Measurements from ENCODE around the gene MARK4. TPM values are rescaled to one million over a fixed set of nuclear protein-coding genes. Genes with fewer than 3 reads are reported as not detected.

Gene MARK4
- polyA plus RNA-seq, 2 of the 4 experiments (the other 2 are of a cell fraction) = 6.3 to 7.8 TPM

DNA sequence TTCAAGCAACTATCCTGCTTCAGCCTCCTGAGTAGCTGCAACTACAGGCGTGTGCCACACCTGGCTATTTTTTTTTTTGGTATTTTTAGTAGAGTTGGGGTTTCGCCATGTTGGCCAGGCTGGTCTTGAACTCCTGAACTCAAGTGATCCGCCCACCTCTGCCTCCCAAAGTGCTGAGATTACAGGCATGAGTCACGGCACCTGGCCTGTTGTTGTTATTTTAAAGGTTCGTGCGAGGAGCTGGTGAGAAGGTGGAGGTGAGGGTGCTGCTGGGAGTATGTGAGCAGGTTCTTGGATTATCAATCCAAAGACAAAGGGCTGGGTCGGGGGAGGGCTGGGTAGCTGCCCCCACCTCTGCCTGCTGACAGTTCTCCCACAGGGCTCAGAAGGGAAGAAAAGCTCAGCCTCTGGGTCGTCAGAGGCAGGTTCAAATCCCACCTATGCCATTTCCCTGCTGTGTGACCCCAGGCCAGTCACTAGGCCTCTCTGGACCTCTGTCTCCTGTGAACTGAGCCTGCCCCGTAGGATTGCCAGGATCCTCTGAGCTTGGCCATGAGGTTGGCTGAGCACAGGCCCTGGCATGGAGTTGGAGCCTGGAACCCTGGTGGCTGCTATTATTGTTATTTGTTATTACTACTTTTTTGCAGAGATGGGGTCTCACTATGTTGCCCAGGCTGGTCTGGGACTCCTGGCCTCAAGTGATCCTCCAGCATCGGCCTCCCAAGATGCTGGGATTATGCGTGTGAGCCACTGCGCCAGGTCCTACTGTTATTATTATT lies 70.1 kb downstream of the MARK4 start:
- ChIA-PET POLR2A (no interaction called here), CTCF (interaction anchor here (2.7 kb wide), 1 partner anchor 17 kb away, joined by 7 read pairs; no protein-coding TSS in a partner anchor)
- DNase-seq (ENCODE audit: low read depth in 1 of 2, low spot score in 1 of 2) = no peak

DNA sequence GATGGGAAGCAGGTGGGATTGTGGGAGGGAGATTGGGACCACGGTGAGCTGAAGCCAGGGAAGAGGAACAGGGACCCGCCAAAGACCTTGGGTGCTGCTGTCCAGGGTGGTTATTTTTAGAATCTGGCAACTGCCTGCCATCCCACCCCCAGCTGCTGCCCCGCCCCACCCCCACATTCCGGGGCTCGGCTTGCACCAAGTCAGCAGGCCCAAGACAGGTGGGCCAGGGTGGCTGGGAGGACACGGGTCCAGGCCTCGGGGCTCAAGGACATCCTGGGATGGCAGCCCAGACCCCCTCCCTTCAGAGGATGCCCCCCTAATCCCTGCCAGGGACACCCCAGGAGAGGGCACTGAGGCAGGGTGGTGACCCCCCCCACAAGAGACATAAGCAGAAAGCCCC lies 70.8 kb downstream of the MARK4 start:
- POLR2A ChIA-PET = no interaction called here
- CTCF ChIA-PET = interaction anchor here (2.7 kb wide), 1 partner anchor 16 kb away, joined by 7 read pairs; no protein-coding TSS in a partner anchor
- no peak for ATAC-seq
- TF ChIP-seq, protein P1, sequence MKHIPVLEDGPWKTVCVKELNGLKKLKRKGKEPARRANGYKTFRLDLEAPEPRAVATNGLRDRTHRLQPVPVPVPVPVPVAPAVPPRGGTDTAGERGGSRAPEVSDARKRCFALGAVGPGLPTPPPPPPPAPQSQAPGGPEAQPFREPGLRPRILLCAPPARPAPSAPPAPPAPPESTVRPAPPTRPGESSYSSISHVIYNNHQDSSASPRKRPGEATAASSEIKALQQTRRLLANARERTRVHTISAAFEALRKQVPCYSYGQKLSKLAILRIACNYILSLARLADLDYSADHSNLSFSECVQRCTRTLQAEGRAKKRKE (CRISPR knock-in tag; IDR thresholded peaks at IDR 0.05; ENCODE audit: low read depth) = no peak
- TF ChIP-seq, protein P2, sequence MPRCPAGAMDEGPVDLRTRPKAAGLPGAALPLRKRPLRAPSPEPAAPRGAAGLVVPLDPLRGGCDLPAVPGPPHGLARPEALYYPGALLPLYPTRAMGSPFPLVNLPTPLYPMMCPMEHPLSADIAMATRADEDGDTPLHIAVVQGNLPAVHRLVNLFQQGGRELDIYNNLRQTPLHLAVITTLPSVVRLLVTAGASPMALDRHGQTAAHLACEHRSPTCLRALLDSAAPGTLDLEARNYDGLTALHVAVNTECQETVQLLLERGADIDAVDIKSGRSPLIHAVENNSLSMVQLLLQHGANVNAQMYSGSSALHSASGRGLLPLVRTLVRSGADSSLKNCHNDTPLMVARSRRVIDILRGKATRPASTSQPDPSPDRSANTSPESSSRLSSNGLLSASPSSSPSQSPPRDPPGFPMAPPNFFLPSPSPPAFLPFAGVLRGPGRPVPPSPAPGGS (IDR thresholded peaks at IDR 0.05) = no peak
- TF ChIP-seq KDM1A (IDR thresholded peaks at IDR 0.05; ENCODE audit: low read depth) (no peak), TP53 (CRISPR knock-in tag; IDR thresholded peaks at IDR 0.05) (no peak), HOXB13 (CRISPR knock-in tag; IDR thresholded peaks at IDR 0.05; ENCODE audit: low read depth) (no peak), ZNF302 (CRISPR knock-in tag; IDR thresholded peaks at IDR 0.05) (no peak), FOSL2 (IDR thresholded peaks at IDR 0.05) (no peak), FOSL2 (CRISPR knock-in tag; IDR thresholded peaks at IDR 0.05) (no peak), ZFP36 (IDR thresholded peaks at IDR 0.05; ENCODE audit: borderline replicate concordance, partially characterized antibody) (no peak), ZC3H11A (IDR thresholded peaks at IDR 0.05) (no peak), EHF (CRISPR knock-in tag; IDR thresholded peaks at IDR 0.05) (no peak), EHMT2 (IDR thresholded peaks at IDR 0.05; ENCODE audit: low read depth) (no peak), JUNB (IDR thresholded peaks at IDR 0.05) (no peak), HEYL (CRISPR knock-in tag; IDR thresholded peaks at IDR 0.05) (no peak), CBX2 (IDR thresholded peaks at IDR 0.05; ENCODE audit: borderline replicate concordance, low read depth) (no peak), CBX8 (IDR thresholded peaks at IDR 0.05) (no peak), BHLHE40 (IDR thresholded peaks at IDR 0.05; ENCODE audit: low read depth, low read length) (no peak)
- TF ChIP-seq, protein P3, sequence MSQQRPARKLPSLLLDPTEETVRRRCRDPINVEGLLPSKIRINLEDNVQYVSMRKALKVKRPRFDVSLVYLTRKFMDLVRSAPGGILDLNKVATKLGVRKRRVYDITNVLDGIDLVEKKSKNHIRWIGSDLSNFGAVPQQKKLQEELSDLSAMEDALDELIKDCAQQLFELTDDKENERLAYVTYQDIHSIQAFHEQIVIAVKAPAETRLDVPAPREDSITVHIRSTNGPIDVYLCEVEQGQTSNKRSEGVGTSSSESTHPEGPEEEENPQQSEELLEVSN (IDR thresholded peaks at IDR 0.05; ENCODE audit: borderline replicate concordance, low read depth) = no peak
- H3K4me1 ChIP-seq = peaks cover 5% of the 10 kb centered on the region; the same call in 1 of the 3 replicates
- no peak overlapping the region for H3K27ac ChIP-seq
- no peak for DNase-seq (ENCODE audit: low read depth in 1 of 2, low spot score in 1 of 2)
- no peak overlapping the region for H3K4me3 ChIP-seq
- no peak for FAIRE-seq
- no peak overlapping the region for H3K4me2 ChIP-seq
- WGBS (ENCODE audit: missing lambda C conversion rate) = 56% methylated on average over 4 of the region's 7 CpGs
- H3K9me3 ChIP-seq = no peaks in the 10 kb centered on the region

More for the DNA sequence above, 70.1 kb downstream of the MARK4 start:
- no peak overlapping the region for H3K27ac ChIP-seq
- peaks cover 5% of the 10 kb centered on the region; the same call in 1 of the 3 replicates for H3K4me1 ChIP-seq
- TF ChIP-seq ZFP36 (IDR thresholded peaks at IDR 0.05; ENCODE audit: borderline replicate concordance, partially characterized antibody) = peak; percentile 41
- TF ChIP-seq, protein P3 (IDR thresholded peaks at IDR 0.05; ENCODE audit: borderline replicate concordance, low read depth) = no peak
- H3K4me3 ChIP-seq = no peak overlapping the region
- no peak for FAIRE-seq
- H3K4me2 ChIP-seq = no peak overlapping the region
- H3K9me3 ChIP-seq = no peaks in the 10 kb centered on the region
- no peak for ATAC-seq
- whole genome bisulfite sequencing (ENCODE audit: missing lambda C conversion rate) = 73% methylated on average over 12 of the region's 12 CpGs

DNA sequence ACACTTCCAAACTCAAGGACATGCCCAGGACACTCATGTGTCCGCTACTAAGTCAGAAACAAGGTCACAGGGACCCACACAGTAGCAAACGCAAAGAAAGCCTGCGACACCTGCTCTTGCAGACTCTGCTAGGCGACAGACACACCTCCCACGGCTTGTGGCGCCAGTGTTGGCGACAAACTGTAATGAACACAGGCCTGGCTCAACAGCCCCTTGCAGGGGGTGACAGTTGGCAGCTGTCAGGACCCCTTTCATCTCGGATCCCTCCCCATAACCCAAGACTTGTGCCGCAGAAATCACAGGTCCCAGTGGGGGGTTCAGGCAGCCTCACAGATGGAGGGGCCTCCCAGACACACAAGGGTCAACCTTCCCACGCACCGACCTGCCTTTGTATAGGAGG lies 71.2 kb downstream of the MARK4 start:
- TF ChIP-seq, protein P4, sequence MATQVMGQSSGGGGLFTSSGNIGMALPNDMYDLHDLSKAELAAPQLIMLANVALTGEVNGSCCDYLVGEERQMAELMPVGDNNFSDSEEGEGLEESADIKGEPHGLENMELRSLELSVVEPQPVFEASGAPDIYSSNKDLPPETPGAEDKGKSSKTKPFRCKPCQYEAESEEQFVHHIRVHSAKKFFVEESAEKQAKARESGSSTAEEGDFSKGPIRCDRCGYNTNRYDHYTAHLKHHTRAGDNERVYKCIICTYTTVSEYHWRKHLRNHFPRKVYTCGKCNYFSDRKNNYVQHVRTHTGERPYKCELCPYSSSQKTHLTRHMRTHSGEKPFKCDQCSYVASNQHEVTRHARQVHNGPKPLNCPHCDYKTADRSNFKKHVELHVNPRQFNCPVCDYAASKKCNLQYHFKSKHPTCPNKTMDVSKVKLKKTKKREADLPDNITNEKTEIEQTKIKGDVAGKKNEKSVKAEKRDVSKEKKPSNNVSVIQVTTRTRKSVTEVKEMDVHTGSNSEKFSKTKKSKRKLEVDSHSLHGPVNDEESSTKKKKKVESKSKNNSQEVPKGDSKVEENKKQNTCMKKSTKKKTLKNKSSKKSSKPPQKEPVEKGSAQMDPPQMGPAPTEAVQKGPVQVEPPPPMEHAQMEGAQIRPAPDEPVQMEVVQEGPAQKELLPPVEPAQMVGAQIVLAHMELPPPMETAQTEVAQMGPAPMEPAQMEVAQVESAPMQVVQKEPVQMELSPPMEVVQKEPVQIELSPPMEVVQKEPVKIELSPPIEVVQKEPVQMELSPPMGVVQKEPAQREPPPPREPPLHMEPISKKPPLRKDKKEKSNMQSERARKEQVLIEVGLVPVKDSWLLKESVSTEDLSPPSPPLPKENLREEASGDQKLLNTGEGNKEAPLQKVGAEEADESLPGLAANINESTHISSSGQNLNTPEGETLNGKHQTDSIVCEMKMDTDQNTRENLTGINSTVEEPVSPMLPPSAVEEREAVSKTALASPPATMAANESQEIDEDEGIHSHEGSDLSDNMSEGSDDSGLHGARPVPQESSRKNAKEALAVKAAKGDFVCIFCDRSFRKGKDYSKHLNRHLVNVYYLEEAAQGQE (IDR thresholded peaks at IDR 0.05) = no peak
- TF ChIP-seq RARB (CRISPR knock-in tag; IDR thresholded peaks at IDR 0.05) (no peak), FOSL2 (IDR thresholded peaks at IDR 0.05) (no peak), FOSL2 (CRISPR knock-in tag; IDR thresholded peaks at IDR 0.05) (no peak)
- no peak overlapping the region for H3K4me3 ChIP-seq
- DNase-seq (ENCODE audit: low read depth in 1 of 2, low spot score in 1 of 2) (no peak), ATAC-seq (no peak), FAIRE-seq (no peak)
- WGBS (ENCODE audit: missing lambda C conversion rate) = 63% methylated on average over 9 of the region's 11 CpGs
- ChIA-PET POLR2A (no interaction called here), CTCF (interaction anchor here (2.7 kb wide), 1 partner anchor 16 kb away, joined by 7 read pairs; no protein-coding TSS in a partner anchor)
- H3K4me2 ChIP-seq = no peak overlapping the region
- H3K27ac ChIP-seq = no peak overlapping the region
- no peaks in the 10 kb centered on the region for H3K9me3 ChIP-seq
- H3K4me1 ChIP-seq = peaks cover 5% of the 10 kb centered on the region; the same call in 1 of the 3 replicates
